Neural progenitor cell (in vitro differentiated cells): ENCODE data around the gene PTPN23. TPM values are rescaled to one million over a fixed set of nuclear protein-coding genes. Genes with fewer than 3 reads are reported as not detected.

Experiments used
- DNase-seq: peaks from one replicate; pipeline ENCODE4 v3.0.0-alpha.2; 2016; ENCODE audit warnings: low spot score
- H2AFZ ChIP-seq: fragments of 200-600 bp; sonication (generic); replicated peaks from 2 replicates; pipeline ENCODE4 v1.6.1; 2016; ENCODE audit warnings: antibody characterized with exemption
- H3F3A ChIP-seq: fragments of 200-600 bp; sonication (generic); 2 replicates; pipeline ENCODE4 v1.6.1; 2016; ENCODE audit warnings: antibody characterized with exemption, low read depth
- H3K27ac ChIP-seq: fragments of 200-600 bp; sonication (generic); 2 replicates; pipeline ENCODE4 v1.5.1; 2016; ENCODE audit warnings: mild to moderate bottlenecking
- H3K27me3 ChIP-seq: fragments of 200-600 bp; sonication (generic); 2 replicates; pipeline ENCODE4 v1.6.1; 2016; ENCODE audit warnings: mild to moderate bottlenecking, moderate library complexity
- H3K36me3 ChIP-seq: fragments of 200-600 bp; sonication (generic); 2 replicates; pipeline ENCODE4 v1.5.1; 2016
- H3K4me1 ChIP-seq: fragments of 200-600 bp; sonication (generic); 2 replicates; pipeline ENCODE4 v1.6.1; 2016; ENCODE audit warnings: mixed run types
- H3K4me2 ChIP-seq: fragments of 200-600 bp; sonication (generic); 2 replicates; pipeline ENCODE4 v1.6.1; 2016
- H3K4me3 ChIP-seq: fragments of 200-600 bp; sonication (generic); 2 replicates; pipeline ENCODE4 v1.5.1; 2016
- H3K79me2 ChIP-seq: fragments of 200-600 bp; sonication (generic); 2 replicates; pipeline ENCODE4 v1.6.1; 2016; ENCODE audit warnings: low read depth
- H3K9ac ChIP-seq: fragments of 200-600 bp; sonication (generic); 2 replicates; pipeline ENCODE4 v1.6.1; 2016
- H3K9me3 ChIP-seq: fragments of 200-600 bp; sonication (generic); 2 replicates; pipeline ENCODE4 v1.5.1; 2016; ENCODE audit warnings: low read depth
- H4K20me1 ChIP-seq: fragments of 200-600 bp; sonication (generic); 2 replicates; pipeline ENCODE4 v1.6.1; 2016; ENCODE audit warnings: low read depth
- H3K27ac Mint-ChIP-seq: 3 replicates; pipeline ENCODE4 v1.8.0; 2021; ENCODE audit warnings: mixed read lengths
- H3K27me3 Mint-ChIP-seq: 2 replicates; pipeline ENCODE4 v1.8.0; 2022; ENCODE audit warnings: low read depth, mild to moderate bottlenecking, inconsistent platforms, moderate library complexity, mixed read lengths; ENCODE audit not compliant: insufficient read depth
- H3K36me3 Mint-ChIP-seq: 3 replicates; pipeline ENCODE4 v1.8.0; 2021; ENCODE audit warnings: mixed read lengths
- H3K4me1 Mint-ChIP-seq: 3 replicates; pipeline ENCODE4 v1.8.0; 2021; ENCODE audit warnings: mixed read lengths
- H3K4me3 Mint-ChIP-seq: 3 replicates; pipeline ENCODE4 v1.8.0; 2021; ENCODE audit warnings: mild to moderate bottlenecking, moderate library complexity, mixed read lengths
- H3K9me3 Mint-ChIP-seq: 3 replicates; pipeline ENCODE4 v1.8.0; 2020; ENCODE audit warnings: mixed read lengths
- CTCF ChIP-seq: fragments of 200-600 bp; sonication (generic); IDR thresholded peaks from 2 replicates; pipeline ENCODE4 v1.5.1; 2017; ENCODE audit warnings: antibody characterized with exemption, mild to moderate bottlenecking
- EZH2 ChIP-seq: fragments of 200-600 bp; sonication (generic); IDR thresholded peaks from 2 replicates; pipeline ENCODE4 v1.6.1; 2017; ENCODE audit warnings: antibody characterized with exemption, mild to moderate bottlenecking, moderate library complexity
- EZH2phosphoT487 ChIP-seq: fragments of 200-600 bp; sonication (generic); IDR thresholded peaks from 2 replicates; pipeline ENCODE4 v1.6.1; 2017; ENCODE audit warnings: antibody characterized with exemption
- total RNA-seq: library from RNA; depleted of rRNA; stranded (reverse); fragments of >200 nt; gene quantifications from 2 replicates; pipeline ENCODE4 v1.2.3, GENCODE V29; 2015; ENCODE audit warnings: low replicate concordance

Gene PTPN23
- total RNA-seq, 1 donor from 2014 or later: 3.4 TPM

GRCh38 chr3:47419083-47420043 is 38.5 kb downstream of the PTPN23 start:
- H3K27ac Mint-ChIP-seq: peak overlapping the region; percentile 52
- H3K9me3 Mint-ChIP-seq: no peaks in the 10 kb centered on the region
- Histone ChIP-seq H3K9me3 (no peaks in the 10 kb centered on the region), H3K27ac (no peak overlapping the region), H3F3A (peaks cover 13% of the 10 kb centered on the region), H3K79me2 (no peaks in the 10 kb centered on the region), H3K4me2 (no peak overlapping the region), H2AFZ (no peak overlapping the region), H3K4me1 (peaks cover 4% of the 10 kb centered on the region), H4K20me1 (peaks cover 5% of the 10 kb centered on the region), H3K36me3 (no peaks in the 10 kb centered on the region), H3K9ac (no peak overlapping the region), H3K27me3 (no peaks in the 10 kb centered on the region), H3K4me3 (no peak overlapping the region)
- no peak for TF ChIP-seq EZH2
- TF ChIP-seq EZH2phosphoT487: no peak
- TF ChIP-seq CTCF: no peak
- no peak for DNase-seq
- peaks cover 10% of the 10 kb centered on the region for H3K27me3 Mint-ChIP-seq
- peaks cover 25% of the 10 kb centered on the region for H3K4me1 Mint-ChIP-seq
- no peak overlapping the region for H3K4me3 Mint-ChIP-seq
- peaks cover 18% of the 10 kb centered on the region for H3K36me3 Mint-ChIP-seq

GRCh38 chr3:47420044-47420430 is 39.2 kb downstream of the PTPN23 start:
- no peak overlapping the region for H3K4me2 ChIP-seq
- no peak for DNase-seq
- peaks cover 5% of the 10 kb centered on the region for H4K20me1 ChIP-seq
- H3K4me3 Mint-ChIP-seq: no peak overlapping the region
- H3K9me3 Mint-ChIP-seq: no peaks in the 10 kb centered on the region
- peaks cover 22% of the 10 kb centered on the region for H3K4me1 Mint-ChIP-seq
- no peaks in the 10 kb centered on the region for H3K79me2 ChIP-seq
- no peaks in the 10 kb centered on the region for H3K27me3 ChIP-seq
- H3K27ac ChIP-seq: no peak overlapping the region
- H3K4me1 ChIP-seq: peaks cover 4% of the 10 kb centered on the region
- H3K27me3 Mint-ChIP-seq: peaks cover 10% of the 10 kb centered on the region
- H3K4me3 ChIP-seq: no peak overlapping the region
- H3K36me3 Mint-ChIP-seq: peaks cover 20% of the 10 kb centered on the region
- no peak overlapping the region for H3K27ac Mint-ChIP-seq
- no peak for TF ChIP-seq CTCF
- TF ChIP-seq EZH2: no peak
- TF ChIP-seq EZH2phosphoT487: no peak
- peaks cover 8% of the 10 kb centered on the region for H3F3A ChIP-seq
- H3K9me3 ChIP-seq: no peaks in the 10 kb centered on the region
- H2AFZ ChIP-seq: no peak overlapping the region
- no peak overlapping the region for H3K9ac ChIP-seq
- no peaks in the 10 kb centered on the region for H3K36me3 ChIP-seq

GRCh38 chr3:47420511-47421484 is 40.0 kb downstream of the PTPN23 start:
- TF ChIP-seq EZH2 (no peak), CTCF (peak; percentile 95), EZH2phosphoT487 (no peak)
- no peaks in the 10 kb centered on the region for H3K79me2 ChIP-seq
- peak overlapping the region; percentile 99 for H3K27ac Mint-ChIP-seq
- H3K9ac ChIP-seq: no peak overlapping the region
- H3K36me3 Mint-ChIP-seq: peaks cover 17% of the 10 kb centered on the region
- DNase-seq: peak; percentile 88
- H3K4me2 ChIP-seq: no peak overlapping the region
- H3K9me3 ChIP-seq: no peaks in the 10 kb centered on the region
- H3K36me3 ChIP-seq: no peaks in the 10 kb centered on the region
- H3K27me3 ChIP-seq: no peaks in the 10 kb centered on the region
- peak overlapping the region; percentile 84 for H2AFZ ChIP-seq
- H3K27me3 Mint-ChIP-seq: peaks cover 8% of the 10 kb centered on the region
- peaks cover 4% of the 10 kb centered on the region for H3K4me1 ChIP-seq
- H3K4me3 Mint-ChIP-seq: no peak overlapping the region
- H3K9me3 Mint-ChIP-seq: no peaks in the 10 kb centered on the region
- H4K20me1 ChIP-seq: peaks cover 5% of the 10 kb centered on the region
- H3K4me3 ChIP-seq: no peak overlapping the region
- H3F3A ChIP-seq: peaks cover 8% of the 10 kb centered on the region
- H3K27ac ChIP-seq: peak overlapping the region; percentile 32
- peaks cover 16% of the 10 kb centered on the region for H3K4me1 Mint-ChIP-seq
